Measurements from ENCODE around the gene TIMP2.

- TF ChIP-seq EZH2 (IDR thresholded peaks at IDR 0.05; ENCODE audit: low read depth, unreplicated experiment) (no peak), POLR2AphosphoS5 (IDR thresholded peaks at IDR 0.05; ENCODE audit: low read depth) (no peak), EZH2phosphoT487 (IDR thresholded peaks at IDR 0.05; ENCODE audit: unreplicated experiment) (no peak), CTCF (conservative IDR thresholded peaks at IDR 0.05; ENCODE audit: low read depth in 2 of 2) (no peak), REST (IDR thresholded peaks at IDR 0.05; ENCODE audit: unreplicated experiment) (no peak), ETS1 (IDR thresholded peaks at IDR 0.05) (no peak), JUNB (IDR thresholded peaks at IDR 0.05; ENCODE audit: unreplicated experiment) (no peak), ZNF462 (CRISPR knock-in tag; IDR thresholded peaks at IDR 0.05) (no peak), ZNF331 (CRISPR knock-in tag; IDR thresholded peaks at IDR 0.05; ENCODE audit: low read depth) (no peak), CREB1 (CRISPR knock-in tag; IDR thresholded peaks at IDR 0.05; ENCODE audit: low read depth) (no peak), NANOG (IDR thresholded peaks at IDR 0.05; ENCODE audit: borderline replicate concordance) (no peak)
Observed at GRCh38 chr17:78892062-78892456, 33.1 kb downstream of the TIMP2 start.

Measured in GM23338 (cell line).